ENCODE results near the gene WDR6. TPM values are rescaled to one million over a fixed set of nuclear protein-coding genes. Genes with fewer than 3 reads are reported as not detected.

The WDR6 gene
- total and polyA plus RNA-seq, 10 of the 15 experiments (the other 5 are each of a cell fraction or from before 2014, with no cell fraction given) = 21.3 to 169 (median 107) TPM

DNA sequence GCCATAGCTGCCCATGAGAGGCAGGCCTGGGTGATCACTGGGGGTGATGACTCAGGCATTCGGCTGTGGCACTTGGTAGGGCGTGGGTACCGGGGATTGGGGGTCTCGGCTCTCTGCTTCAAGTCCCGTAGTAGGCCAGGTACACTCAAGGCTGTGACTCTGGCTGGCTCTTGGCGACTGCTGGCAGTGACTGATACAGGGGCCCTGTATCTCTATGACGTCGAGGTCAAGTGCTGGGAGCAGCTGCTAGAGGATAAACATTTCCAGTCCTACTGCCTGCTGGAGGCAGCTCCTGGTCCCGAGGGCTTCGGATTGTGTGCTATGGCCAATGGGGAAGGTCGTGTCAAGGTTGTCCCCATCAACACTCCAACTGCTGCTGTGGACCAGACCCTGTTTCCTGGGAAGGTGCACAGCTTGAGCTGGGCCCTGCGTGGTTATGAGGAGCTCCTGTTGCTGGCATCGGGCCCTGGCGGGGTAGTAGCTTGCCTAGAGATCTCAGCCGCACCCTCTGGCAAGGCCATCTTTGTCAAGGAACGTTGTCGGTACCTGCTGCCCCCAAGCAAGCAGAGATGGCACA lies 5.3 kb downstream of the WDR6 start:
- Histone ChIP-seq H4K20me1 (ENCODE audit: control insufficient read depth, insufficient read depth) (peaks cover 8% of the 10 kb centered on the region; the same call in 1 of the 2 replicates), H3K27me3 (replicated peaks in 1 of 2; ENCODE audit: control insufficient read depth in 2 of 2, insufficient read depth in 2 of 2, low read length in 1 of 2) (no peaks in the 10 kb centered on the region), H3K79me2 (ENCODE audit: control insufficient read depth, insufficient read depth, low read length) (peaks cover 27% of the 10 kb centered on the region), H3K9ac (ENCODE audit: control insufficient read depth, insufficient read depth, low read length) (no peak overlapping the region), H3K4me3 (no peak overlapping the region), H3K36me3 (ENCODE audit: control insufficient read depth in 2 of 2, insufficient read depth in 2 of 2, low read length in 1 of 2) (peaks cover 24 to 30% of the 10 kb centered on the region in 2 experiments), H3K4me1 (ENCODE audit: control insufficient read depth, insufficient read depth, low read length) (peaks cover 12% of the 10 kb centered on the region), H3K4me2 (ENCODE audit: control insufficient read depth, insufficient read depth) (no peak overlapping the region), H3K9me3 (replicated peaks; ENCODE audit: control insufficient read depth, insufficient read depth, low read length) (no peaks in the 10 kb centered on the region), H2AFZ (ENCODE audit: control insufficient read depth, low read depth, low read length) (no peak overlapping the region), H3K27ac (ENCODE audit: control insufficient read depth, insufficient read depth) (no peak overlapping the region)
- ChIA-PET POLR2A (interaction anchor here (0.9 to 2.6 kb wide), 2 partner anchors 9 to 83 kb away, joined by 3 to 7 read pairs; partner anchors contain the start of gene NDUFAF3), SMC1A (ENCODE audit: uncharacterized antibody, unreplicated experiment) (no interaction called here), RAD21 (ENCODE audit: unreplicated experiment) (interaction anchor here (1.7 to 2.5 kb wide), 2 partner anchors 23 to 25 kb away, joined by 5 to 9 read pairs; partner anchors contain the start of gene P4HTM), CTCF (interaction anchor here (0.6 to 4.7 kb wide), 6 partner anchors 10 to 277 kb away, joined by 3 to 44 read pairs (median 3); partner anchors contain the start of genes IMPDH2 and NDUFAF3)
- TF ChIP-seq CHD1 (IDR thresholded peaks at IDR 0.05; ENCODE audit: low read depth, low read length) = no peak
- TF ChIP-seq SPI1 (IDR thresholded peaks at IDR 0.05; ENCODE audit: borderline replicate concordance, insufficient read depth, low read depth, low read length) = no peak
- TF ChIP-seq PML (IDR thresholded peaks at IDR 0.05; ENCODE audit: low read length) = no peak
- no peak for TF ChIP-seq POU2F2 (IDR thresholded peaks at IDR 0.05; ENCODE audit: borderline replicate concordance, low read depth, low read length)
- no peak for TF ChIP-seq MYC (IDR thresholded peaks at IDR 0.05; ENCODE audit: insufficient read depth, insufficient read length, insufficient replicate concordance, low read length, severe bottlenecking)
- no peak for TF ChIP-seq STAT1 (conservative IDR thresholded peaks at IDR 0.05)
- no peak for TF ChIP-seq CBX5 (IDR thresholded peaks at IDR 0.05; ENCODE audit: low read depth)
- TF ChIP-seq EP300 (IDR thresholded peaks at IDR 0.05; ENCODE audit: borderline replicate concordance in 1 of 2, control insufficient read depth in 1 of 2, low read depth in 2 of 2, low read length in 2 of 2) = no peak
- no peak for TF ChIP-seq BCLAF1 (IDR thresholded peaks at IDR 0.05)
- TF ChIP-seq NFXL1 (IDR thresholded peaks at IDR 0.05; ENCODE audit: borderline replicate concordance) = no peak
- TF ChIP-seq MXI1 (IDR thresholded peaks at IDR 0.05; ENCODE audit: low read depth, low read length) = no peak
- no peak for TF ChIP-seq JUND (IDR thresholded peaks at IDR 0.05; ENCODE audit: low read depth, low read length)
- TF ChIP-seq, protein P1, sequence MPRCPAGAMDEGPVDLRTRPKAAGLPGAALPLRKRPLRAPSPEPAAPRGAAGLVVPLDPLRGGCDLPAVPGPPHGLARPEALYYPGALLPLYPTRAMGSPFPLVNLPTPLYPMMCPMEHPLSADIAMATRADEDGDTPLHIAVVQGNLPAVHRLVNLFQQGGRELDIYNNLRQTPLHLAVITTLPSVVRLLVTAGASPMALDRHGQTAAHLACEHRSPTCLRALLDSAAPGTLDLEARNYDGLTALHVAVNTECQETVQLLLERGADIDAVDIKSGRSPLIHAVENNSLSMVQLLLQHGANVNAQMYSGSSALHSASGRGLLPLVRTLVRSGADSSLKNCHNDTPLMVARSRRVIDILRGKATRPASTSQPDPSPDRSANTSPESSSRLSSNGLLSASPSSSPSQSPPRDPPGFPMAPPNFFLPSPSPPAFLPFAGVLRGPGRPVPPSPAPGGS (IDR thresholded peaks at IDR 0.05; ENCODE audit: borderline replicate concordance, insufficient read depth, low read depth, low read length, poor library complexity, severe bottlenecking) = no peak
- BruUV-seq (replicated peaks) = no TSS peak
- in situ Hi-C loops (cut with MboI) (no loop called here), intact Hi-C loops (cut with micrococcal nuclease; ENCODE audit: unreplicated experiment) (no loop called here)
- ATAC-seq = no peak
- 89% methylated on average over 17 of the region's 17 CpGs for WGBS (ENCODE audit: insufficient coverage, insufficient replicate concordance, low lambda C conversion rate, missing lambda C conversion rate)
- no peak for DNase-seq (ENCODE audit: low read depth, low spot score)
- no peak for FAIRE-seq
